ENCODE data around the gene NDE1.

DNA sequence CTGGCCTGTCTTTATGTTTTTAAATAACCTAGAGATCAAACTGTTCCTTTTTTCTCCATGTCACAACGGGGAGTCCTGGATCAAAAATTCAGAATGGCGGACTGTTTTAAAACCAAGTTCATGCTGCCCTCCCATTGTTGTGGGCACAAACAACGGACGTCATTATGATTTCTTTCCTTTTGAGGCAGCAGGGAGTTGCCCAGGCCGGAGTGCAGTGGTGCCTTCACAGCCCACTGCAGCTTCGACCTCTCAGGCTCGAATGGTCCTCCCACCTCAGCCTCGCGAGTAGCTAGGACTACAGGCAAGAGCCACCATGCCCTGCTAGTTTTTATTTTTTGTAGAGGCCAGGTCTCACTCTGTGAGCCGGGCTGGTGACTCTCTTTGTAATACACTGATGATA lies 26.5 kb downstream of the NDE1 start:
- TF ChIP-seq POLR2A (IDR thresholded peaks at IDR 0.05) (no peak), POLR2AphosphoS5 (IDR thresholded peaks at IDR 0.05) (no peak), EP300 (IDR thresholded peaks at IDR 0.05) (no peak)
- TF ChIP-seq, protein P1, sequence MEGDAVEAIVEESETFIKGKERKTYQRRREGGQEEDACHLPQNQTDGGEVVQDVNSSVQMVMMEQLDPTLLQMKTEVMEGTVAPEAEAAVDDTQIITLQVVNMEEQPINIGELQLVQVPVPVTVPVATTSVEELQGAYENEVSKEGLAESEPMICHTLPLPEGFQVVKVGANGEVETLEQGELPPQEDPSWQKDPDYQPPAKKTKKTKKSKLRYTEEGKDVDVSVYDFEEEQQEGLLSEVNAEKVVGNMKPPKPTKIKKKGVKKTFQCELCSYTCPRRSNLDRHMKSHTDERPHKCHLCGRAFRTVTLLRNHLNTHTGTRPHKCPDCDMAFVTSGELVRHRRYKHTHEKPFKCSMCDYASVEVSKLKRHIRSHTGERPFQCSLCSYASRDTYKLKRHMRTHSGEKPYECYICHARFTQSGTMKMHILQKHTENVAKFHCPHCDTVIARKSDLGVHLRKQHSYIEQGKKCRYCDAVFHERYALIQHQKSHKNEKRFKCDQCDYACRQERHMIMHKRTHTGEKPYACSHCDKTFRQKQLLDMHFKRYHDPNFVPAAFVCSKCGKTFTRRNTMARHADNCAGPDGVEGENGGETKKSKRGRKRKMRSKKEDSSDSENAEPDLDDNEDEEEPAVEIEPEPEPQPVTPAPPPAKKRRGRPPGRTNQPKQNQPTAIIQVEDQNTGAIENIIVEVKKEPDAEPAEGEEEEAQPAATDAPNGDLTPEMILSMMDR (IDR thresholded peaks at IDR 0.05): no peak

Data from stomach (tissue), 4 donors.